Hepatocyte (in vitro differentiated cells): Measurements from ENCODE around the gene ASXL2.

Experiments used
- EZH2 ChIP-seq: fragments of 200-600 bp; sonication (generic); IDR thresholded peaks from 2 replicates; pipeline ENCODE4 v1.6.1; 2016; ENCODE audit warnings: antibody characterized with exemption, mild to moderate bottlenecking, borderline replicate concordance
- TF ChIP-seq, protein P1 (sequence below): fragments of 200-600 bp; sonication (generic); IDR thresholded peaks from 2 replicates; pipeline ENCODE4 v1.5.1; 2016; ENCODE audit warnings: antibody characterized with exemption, mild to moderate bottlenecking; ENCODE audit not compliant: poor library complexity

DNA sequence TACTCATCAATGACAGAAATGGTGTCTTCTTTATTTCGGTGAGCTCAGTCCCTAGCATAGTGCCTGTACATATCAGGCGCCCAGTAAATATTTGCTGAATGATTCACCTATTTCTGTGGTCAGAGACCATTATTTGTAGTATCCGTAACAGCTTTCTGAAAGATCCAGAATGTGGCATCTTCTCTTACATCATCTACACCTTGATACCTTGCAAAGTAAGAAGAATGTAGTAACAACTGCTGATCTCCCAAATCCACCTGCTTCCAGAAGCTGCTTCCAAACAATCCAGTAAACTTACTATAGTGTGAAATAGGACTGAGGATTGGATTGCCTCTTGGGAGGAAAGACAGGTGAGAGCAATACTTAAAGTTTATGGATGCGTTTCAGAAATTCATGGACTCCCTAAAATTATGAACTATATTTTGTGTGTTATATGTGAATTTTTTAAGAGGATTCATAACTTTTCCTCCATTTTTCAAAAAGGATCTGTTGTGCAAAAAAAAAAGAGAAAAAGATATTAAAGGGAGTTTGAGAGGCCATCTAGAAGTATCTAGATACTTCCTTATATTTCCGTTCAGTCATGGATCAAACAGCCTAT is 945 bp upstream of the ASXL2 start:
- TF ChIP-seq, protein P1, sequence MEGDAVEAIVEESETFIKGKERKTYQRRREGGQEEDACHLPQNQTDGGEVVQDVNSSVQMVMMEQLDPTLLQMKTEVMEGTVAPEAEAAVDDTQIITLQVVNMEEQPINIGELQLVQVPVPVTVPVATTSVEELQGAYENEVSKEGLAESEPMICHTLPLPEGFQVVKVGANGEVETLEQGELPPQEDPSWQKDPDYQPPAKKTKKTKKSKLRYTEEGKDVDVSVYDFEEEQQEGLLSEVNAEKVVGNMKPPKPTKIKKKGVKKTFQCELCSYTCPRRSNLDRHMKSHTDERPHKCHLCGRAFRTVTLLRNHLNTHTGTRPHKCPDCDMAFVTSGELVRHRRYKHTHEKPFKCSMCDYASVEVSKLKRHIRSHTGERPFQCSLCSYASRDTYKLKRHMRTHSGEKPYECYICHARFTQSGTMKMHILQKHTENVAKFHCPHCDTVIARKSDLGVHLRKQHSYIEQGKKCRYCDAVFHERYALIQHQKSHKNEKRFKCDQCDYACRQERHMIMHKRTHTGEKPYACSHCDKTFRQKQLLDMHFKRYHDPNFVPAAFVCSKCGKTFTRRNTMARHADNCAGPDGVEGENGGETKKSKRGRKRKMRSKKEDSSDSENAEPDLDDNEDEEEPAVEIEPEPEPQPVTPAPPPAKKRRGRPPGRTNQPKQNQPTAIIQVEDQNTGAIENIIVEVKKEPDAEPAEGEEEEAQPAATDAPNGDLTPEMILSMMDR: no peak
- TF ChIP-seq EZH2: no peak
